GM10248 (cell line): ENCODE measurements around the gene OR10G2.

ENCODE experiments used
- CTCF ChIA-PET: fragments of 300-600 bp; sonication (Branson Sonifier 250); formaldehyde crosslinking; extraction: SDS; loops from one replicate; lab custom pipeline; 2021; ENCODE audit warnings: antibody characterized with exemption; lab: Yijun Ruan, JAX
- POLR2A ChIA-PET: fragments of 350-650 bp; sonication (Branson Sonifier 250); formaldehyde crosslinking; extraction: SDS; loops from one replicate; lab custom pipeline; 2020; ENCODE audit warnings: antibody characterized with exemption; lab: Yijun Ruan, JAX
- DNase-seq: peaks from one replicate; pipeline ENCODE4 v3.0.0; 2012; ENCODE audit errors: extremely low spot score
- CTCF ChIP-seq: IDR thresholded peaks from 2 replicates; pipeline ENCODE4 v1.5.1; 2012; ENCODE audit warnings: mild to moderate bottlenecking, low read depth; ENCODE audit errors: extremely low read depth, missing control alignments, control extremely low read depth

OR10G2 gene

GRCh38 chr14:21669284-21669683 lies 34.5 kb upstream of the OR10G2 start:
- POLR2A ChIA-PET = no interaction called here
- TF ChIP-seq CTCF = no peak
- CTCF ChIA-PET = no interaction called here
- DNase-seq = no peak

- ChIA-PET POLR2A (no interaction called here), CTCF (no interaction called here)
- no peak for DNase-seq
- no peak for TF ChIP-seq CTCF
These were observed 33.6 kb upstream of the OR10G2 start for GRCh38 chr14:21668377-21668776.

- TF ChIP-seq CTCF = no peak
- no peak for DNase-seq
- ChIA-PET CTCF (no interaction called here), POLR2A (no interaction called here)
These were observed 22.2 kb upstream of the OR10G2 start for GRCh38 chr14:21656980-21657379.

GRCh38 chr14:21654215-21654614 lies 19.5 kb upstream of the OR10G2 start:
- no peak for DNase-seq
- POLR2A ChIA-PET = no interaction called here
- CTCF ChIA-PET = interaction anchor here (2.3 kb wide), 1 partner anchor 11 kb away, joined by 11 read pairs; no protein-coding TSS in a partner anchor
- no peak for TF ChIP-seq CTCF

- CTCF ChIA-PET = interaction anchor here (2.3 kb wide), 1 partner anchor 12 kb away, joined by 11 read pairs; no protein-coding TSS in a partner anchor
- no peak for DNase-seq
- POLR2A ChIA-PET = no interaction called here
- no peak for TF ChIP-seq CTCF
These were observed 18.7 kb upstream of the OR10G2 start, which contains the start of gene OR4E2 for GRCh38 chr14:21653331-21653885. OR4E2 (plus strand) TSS chr14:21653835; CDS start chr14:21665083, 11,248 bp downstream.

- ChIA-PET CTCF (no interaction called here), POLR2A (no interaction called here)
- no peak for DNase-seq
- TF ChIP-seq CTCF = no peak
These were observed 17.6 kb upstream of the OR10G2 start for GRCh38 chr14:21652209-21652808.

- ChIA-PET POLR2A (no interaction called here), CTCF (no interaction called here)
These were observed 12.6 kb upstream of the OR10G2 start for GRCh38 chr14:21647380-21647779.

More at GRCh38 chr14:21647380-21647779, 12.6 kb upstream of the OR10G2 start:
- no peak for TF ChIP-seq CTCF
- DNase-seq = no peak
